Activated naive CD4-positive, alpha-beta T cell treated with anti-CD3 and anti-CD28 coated beads for 36 hours (primary cell): ENCODE data around the gene ERAP2. TPM values are rescaled to one million over a fixed set of nuclear protein-coding genes. Genes with fewer than 3 reads are reported as not detected.
A peak's percentile ranks its signal among the peaks of the same experiment; 100 is the strongest.
"Not testable (repeated sequence)": the region's sequence is repeated elsewhere in the genome, so short reads cannot be mapped to it uniquely, and the experiment has no call there.

Experiments used
- CTCF ChIA-PET: fragments of 350-600 bp; sonication (Branson Sonifier 250); formaldehyde crosslinking; loops from one replicate; lab custom pipeline; 2021; ENCODE audit warnings: antibody characterized with exemption; lab: Charles Lee
- DNase-seq: peaks from one replicate; pipeline ENCODE4 v3.0.0-alpha.2; 2020
- H3K27ac Mint-ChIP-seq: one replicate; pipeline ENCODE4 v1.8.0; 2021; ENCODE audit warnings: mild to moderate bottlenecking, mixed read lengths
- H3K27me3 Mint-ChIP-seq: one replicate; pipeline ENCODE4 v1.8.0; 2021; ENCODE audit warnings: low read depth, mixed read lengths
- H3K36me3 Mint-ChIP-seq: one replicate; pipeline ENCODE4 v1.8.0; 2021; ENCODE audit warnings: low read depth, mixed read lengths
- H3K4me1 Mint-ChIP-seq: one replicate; pipeline ENCODE4 v1.8.0; 2021; ENCODE audit warnings: low read depth, mixed read lengths
- H3K4me3 Mint-ChIP-seq: one replicate; pipeline ENCODE4 v1.8.0; 2021; ENCODE audit warnings: mild to moderate bottlenecking, moderate library complexity, mixed read lengths
- H3K9me3 Mint-ChIP-seq: one replicate; pipeline ENCODE4 v1.8.0; 2021; ENCODE audit warnings: mixed read lengths
- intact Hi-C: fragments of 100-400 bp; cut with micrococcal nuclease; formaldehyde crosslinking; loops from one replicate; pipeline ENCODE4 v1.15.1; 2023
- total RNA-seq, 2 experiments: library from RNA; stranded (reverse); gene quantifications; one replicate each; pipeline ENCODE4 v1.2.3, GENCODE V29; 2021

Gene ERAP2
- total RNA-seq = 100 to 1,000 TPM; 108 to 111 TPM

- H3K9me3 Mint-ChIP-seq = no peaks in the 10 kb centered on the region
- CTCF ChIA-PET = interaction anchor here (0.7 to 2.3 kb wide), 11 partner anchors 7 to 287 kb away, joined by 3 to 13 read pairs (median 4); no protein-coding TSS in a partner anchor
- peak within 1 kb of the TSS; percentile 95 for H3K27ac Mint-ChIP-seq
- DNase-seq = no peak
- no peaks in the 10 kb centered on the region for H3K27me3 Mint-ChIP-seq
- H3K36me3 Mint-ChIP-seq = peaks cover 18% of the 10 kb centered on the region
- H3K4me3 Mint-ChIP-seq = peak within 1 kb of the TSS; percentile 90
- peaks cover 68% of the 10 kb centered on the region for H3K4me1 Mint-ChIP-seq
- intact Hi-C loops = loop anchor here (1.0 to 5.0 kb wide), 4 partner anchors 20 to 1054 kb away; partner anchors contain the start of gene GLRX
Measured at GRCh38 chr5:96876292-96876850, at the start of gene ERAP2. Gene ERAP2, plus strand, starts transcription at chr5:96876500. Its CDS starts 3,186 bp downstream, at chr5:96879686.

GRCh38 chr5:96829297-96829696 is 47.0 kb upstream of the ERAP2 start:
- intact Hi-C loops = no loop called here
- Mint-ChIP-seq H3K9me3 (no peaks in the 10 kb centered on the region), H3K4me1 (no peaks in the 10 kb centered on the region), H3K4me3 (no peak overlapping the region), H3K36me3 (no peaks in the 10 kb centered on the region), H3K27me3 (no peaks in the 10 kb centered on the region), H3K27ac (no peak overlapping the region)
- no peak for DNase-seq
- CTCF ChIA-PET = no interaction called here

- CTCF ChIA-PET = no interaction called here
- no peak overlapping the region for H3K4me3 Mint-ChIP-seq
- no peaks in the 10 kb centered on the region for H3K27me3 Mint-ChIP-seq
- DNase-seq = no peak
- intact Hi-C loops = no loop called here
- no peak overlapping the region for H3K27ac Mint-ChIP-seq
- H3K4me1 Mint-ChIP-seq = peaks cover 10% of the 10 kb centered on the region
- no peaks in the 10 kb centered on the region for H3K9me3 Mint-ChIP-seq
- no peaks in the 10 kb centered on the region for H3K36me3 Mint-ChIP-seq
Measured at GRCh38 chr5:96834016-96834415, 42.3 kb upstream of the ERAP2 start.

- CTCF ChIA-PET = no interaction called here
Measured at GRCh38 chr5:96835791-96836191, 40.5 kb upstream of the ERAP2 start.

GRCh38 chr5:96836817-96837216 is 39.5 kb upstream of the ERAP2 start:
- no peak for DNase-seq
- intact Hi-C loops = no loop called here
- no peak overlapping the region for H3K4me3 Mint-ChIP-seq
- no peak overlapping the region for H3K27ac Mint-ChIP-seq
- peaks cover 10% of the 10 kb centered on the region for H3K4me1 Mint-ChIP-seq
- CTCF ChIA-PET = no interaction called here
- H3K9me3 Mint-ChIP-seq = no peaks in the 10 kb centered on the region
- no peaks in the 10 kb centered on the region for H3K27me3 Mint-ChIP-seq
- no peaks in the 10 kb centered on the region for H3K36me3 Mint-ChIP-seq

More at GRCh38 chr5:96835791-96836191, 40.5 kb upstream of the ERAP2 start:
- no peaks in the 10 kb centered on the region for H3K36me3 Mint-ChIP-seq
- H3K9me3 Mint-ChIP-seq = no peaks in the 10 kb centered on the region
- intact Hi-C loops = no loop called here
- no peak overlapping the region for H3K27ac Mint-ChIP-seq
- H3K4me3 Mint-ChIP-seq = no peak overlapping the region
- H3K27me3 Mint-ChIP-seq = no peaks in the 10 kb centered on the region
- DNase-seq = no peak
- H3K4me1 Mint-ChIP-seq = peaks cover 10% of the 10 kb centered on the region

- Mint-ChIP-seq H3K27me3 (no peaks in the 10 kb centered on the region), H3K4me1 (peaks cover 10% of the 10 kb centered on the region), H3K9me3 (no peaks in the 10 kb centered on the region), H3K4me3 (no peak overlapping the region), H3K27ac (no peak overlapping the region), H3K36me3 (no peaks in the 10 kb centered on the region)
- CTCF ChIA-PET = interaction anchor here (0.8 kb wide), 1 partner anchor 24 kb away, joined by 3 read pairs; no protein-coding TSS in a partner anchor
- intact Hi-C loops = no loop called here
- no peak for DNase-seq
Measured at GRCh38 chr5:96837303-96837702, 39.0 kb upstream of the ERAP2 start.

GRCh38 chr5:96838201-96839070 is 37.9 kb upstream of the ERAP2 start:
- H3K36me3 Mint-ChIP-seq = no peaks in the 10 kb centered on the region
- no peak overlapping the region for H3K27ac Mint-ChIP-seq
- no peak overlapping the region for H3K4me3 Mint-ChIP-seq
- CTCF ChIA-PET = interaction anchor here (0.7 to 1.3 kb wide), 4 partner anchors 25 to 30 kb away, joined by 3 to 6 read pairs (median 3); partner anchors contain the start of gene ERAP1
- DNase-seq = no peak
- H3K4me1 Mint-ChIP-seq = peaks cover 15% of the 10 kb centered on the region
- intact Hi-C loops = loop anchor here (1.0 kb wide), 1 partner anchor 10 kb away; no protein-coding TSS in a partner anchor
- no peaks in the 10 kb centered on the region for H3K27me3 Mint-ChIP-seq
- no peaks in the 10 kb centered on the region for H3K9me3 Mint-ChIP-seq

- Mint-ChIP-seq H3K9me3 (no peaks in the 10 kb centered on the region), H3K27me3 (no peaks in the 10 kb centered on the region), H3K36me3 (no peaks in the 10 kb centered on the region), H3K4me1 (peaks cover 20% of the 10 kb centered on the region), H3K4me3 (no peak overlapping the region), H3K27ac (no peak overlapping the region)
- no peak for DNase-seq
- CTCF ChIA-PET = interaction anchor here (0.7 to 1.3 kb wide), 3 partner anchors 29 to 31 kb away, joined by 3 to 6 read pairs (median 3); partner anchors contain the start of gene ERAP1
- intact Hi-C loops = loop anchor here (1.0 kb wide), 1 partner anchor 9 kb away; no protein-coding TSS in a partner anchor
Measured at GRCh38 chr5:96839071-96839592, 37.2 kb upstream of the ERAP2 start.

- H3K4me1 Mint-ChIP-seq = peaks cover 15% of the 10 kb centered on the region
- CTCF ChIA-PET, H3K27me3 Mint-ChIP-seq, H3K36me3 Mint-ChIP-seq, H3K27ac Mint-ChIP-seq, DNase-seq, intact Hi-C loops, H3K9me3 Mint-ChIP-seq, H3K4me3 Mint-ChIP-seq: not testable (repeated sequence)
Measured at GRCh38 chr5:96841931-96842330, 34.4 kb upstream of the ERAP2 start.

GRCh38 chr5:96843140-96843539 is 33.2 kb upstream of the ERAP2 start:
- DNase-seq = no peak
- Mint-ChIP-seq H3K27ac (no peak overlapping the region), H3K27me3 (no peaks in the 10 kb centered on the region), H3K36me3 (no peaks in the 10 kb centered on the region), H3K4me3 (no peak overlapping the region), H3K9me3 (no peaks in the 10 kb centered on the region), H3K4me1 (peaks cover 15% of the 10 kb centered on the region)
- CTCF ChIA-PET = no interaction called here
- intact Hi-C loops = no loop called here

GRCh38 chr5:96844481-96844990 is 31.8 kb upstream of the ERAP2 start:
- Mint-ChIP-seq H3K4me1 (peaks cover 9% of the 10 kb centered on the region), H3K27me3 (no peaks in the 10 kb centered on the region), H3K27ac (no peak overlapping the region), H3K36me3 (no peaks in the 10 kb centered on the region), H3K4me3 (no peak overlapping the region), H3K9me3 (peaks cover 3% of the 10 kb centered on the region)
- CTCF ChIA-PET = interaction anchor here (1.1 kb wide), 1 partner anchor 294 kb away, joined by 3 read pairs; no protein-coding TSS in a partner anchor
- intact Hi-C loops = no loop called here
- DNase-seq = no peak
